Measurements from ENCODE around the gene ABCB9.

GRCh38 chr12:122988036-122988435, 21.8 kb upstream of the ABCB9 start:
- TF ChIP-seq GATA2 (IDR thresholded peaks at IDR 0.05; ENCODE audit: low read depth, low read length): no peak
- TF ChIP-seq GATA3 (IDR thresholded peaks at IDR 0.05; ENCODE audit: low read depth, low read length): no peak
